Naive thymus-derived CD4-positive, alpha-beta T cell (primary cell): Measurements from ENCODE around the gene WWOX. TPM values are rescaled to one million over a fixed set of nuclear protein-coding genes. Genes with fewer than 3 reads are reported as not detected.

Source experiments
- ATAC-seq: fragments of 150-1000 bp; cut with Tn5 transposase; 2 replicates; pipeline ENCODE4 v1.10.0; 2021; ENCODE audit warnings: mild to moderate bottlenecking, moderate library complexity
- CTCF ChIA-PET: fragments of 350-600 bp; sonication (Branson Sonifier 250); formaldehyde crosslinking; loops from one replicate; lab custom pipeline; 2021; ENCODE audit warnings: antibody characterized with exemption; lab: Charles Lee
- POLR2A ChIA-PET: fragments of 350-600 bp; sonication (Branson Sonifier 250); formaldehyde crosslinking; loops from one replicate; lab custom pipeline; 2021; ENCODE audit warnings: antibody characterized with exemption, inconsistent platforms; lab: Charles Lee
- DNase-seq, 9 donors: peaks; one replicate each; pipeline versions ENCODE4 v3.0.0 to v3.0.0-alpha.2; 2020 to 2022; ENCODE audit warnings: mixed read lengths in 1 of 9
- H3K27ac ChIP-seq: one replicate; pipeline ENCODE4 v1.7.0; 2013; ENCODE audit warnings: mild to moderate bottlenecking, low read depth, low read length, moderate library complexity
- H3K27me3 ChIP-seq, 2 donors: one replicate each; pipeline ENCODE4 v1.7.0; 2013; ENCODE audit warnings: low read length in 2 of 2, mild to moderate bottlenecking in 2 of 2, moderate library complexity in 2 of 2; ENCODE audit not compliant: control insufficient read depth in 2 of 2, insufficient read depth in 2 of 2
- H3K36me3 ChIP-seq, 3 experiments: 1 replicate in 2 of 3; 2 replicates in 1 of 3; pipeline ENCODE4 v1.7.0; 2013; ENCODE audit warnings: low read length in 3 of 3, mild to moderate bottlenecking in 3 of 3, moderate library complexity in 1 of 3; ENCODE audit not compliant: insufficient read depth in 3 of 3, control insufficient read depth in 2 of 3
- H3K4me1 ChIP-seq, 2 donors: one replicate each; pipeline ENCODE4 v1.7.0; 2013; ENCODE audit warnings: low read length in 2 of 2, mild to moderate bottlenecking in 2 of 2, moderate library complexity in 1 of 2; ENCODE audit not compliant: control insufficient read depth in 2 of 2, insufficient read depth in 2 of 2
- H3K4me3 ChIP-seq: 2 replicates; pipeline ENCODE4 v1.7.0; 2013; ENCODE audit warnings: mild to moderate bottlenecking, low read length
- H3K9me3 ChIP-seq, 3 experiments: 1 replicate in 2 of 3; 2 replicates in 1 of 3; pipeline ENCODE4 v1.7.0; 2013; ENCODE audit warnings: low read length in 3 of 3; ENCODE audit not compliant: control insufficient read depth in 2 of 3
- H3K27ac Mint-ChIP-seq, 9 donors: one replicate each; pipeline ENCODE4 v1.8.0; 2020 to 2022; ENCODE audit warnings: mixed read lengths in 9 of 9, mild to moderate bottlenecking in 8 of 9, moderate library complexity in 5 of 9, inconsistent platforms in 2 of 9
- H3K27me3 Mint-ChIP-seq, 5 donors: one replicate each; pipeline ENCODE4 v1.8.0; 2021 to 2022; ENCODE audit warnings: mixed read lengths in 5 of 5, mild to moderate bottlenecking in 1 of 5
- H3K36me3 Mint-ChIP-seq, 5 donors: one replicate each; pipeline ENCODE4 v1.8.0; 2020 to 2022; ENCODE audit warnings: mixed read lengths in 5 of 5, mild to moderate bottlenecking in 3 of 5, inconsistent platforms in 1 of 5
- H3K4me1 Mint-ChIP-seq, 7 donors: one replicate each; pipeline ENCODE4 v1.8.0; 2020 to 2022; ENCODE audit warnings: mixed read lengths in 7 of 7, mild to moderate bottlenecking in 3 of 7, inconsistent platforms in 1 of 7
- H3K4me3 Mint-ChIP-seq, 10 donors: one replicate each; pipeline ENCODE4 v1.8.0; 2020 to 2022; ENCODE audit warnings: mild to moderate bottlenecking in 10 of 10, mixed read lengths in 10 of 10, moderate library complexity in 6 of 10, inconsistent platforms in 2 of 10
- H3K9me3 Mint-ChIP-seq, 11 donors: one replicate each; pipeline ENCODE4 v1.8.0; 2020 to 2022; ENCODE audit warnings: mixed read lengths in 11 of 11, mild to moderate bottlenecking in 4 of 11, inconsistent platforms in 1 of 11, moderate library complexity in 1 of 11
- intact Hi-C, 2 donors: fragments of 100-400 bp; cut with micrococcal nuclease; formaldehyde crosslinking; loops; one replicate each; pipeline ENCODE4 v1.15.1; 2023
- polyA plus RNA-seq, 2 donors: library from polyadenylated mRNA; unstranded; fragments of 300-500 nt; fragmentation: Illumina TruSeq; gene quantifications; one replicate each; pipeline ENCODE4 v1.2.3, GENCODE V29; 2021
- total RNA-seq, 6 experiments: library from RNA in 5 of 6; stranded (reverse) in 5 of 6; gene quantifications; 1 replicate in 5 of 6; 2 replicates in 1 of 6; pipeline ENCODE4 v1.2.3 and lab custom pipeline; 2021 to 2026

Gene WWOX
- total and polyA plus RNA-seq, 7 experiments from 2014 or later = 13.8 to 31.1 (median 20.8) TPM

GRCh38 chr16:78759596-78759995, 660.1 kb downstream of the WWOX start:
- DNase-seq (no peak), ATAC-seq (no peak)
- no peaks in the 10 kb centered on the region for H3K4me1 Mint-ChIP-seq
- H3K4me3 ChIP-seq = no peak overlapping the region
- ChIA-PET CTCF (no interaction called here), POLR2A (no interaction called here)
- H3K9me3 Mint-ChIP-seq = peaks cover 0 to 15% (median 5%) of the 10 kb centered on the region in 11 donors
- H3K4me1 ChIP-seq = no peaks in the 10 kb centered on the region
- H3K4me3 Mint-ChIP-seq = no peak overlapping the region
- H3K27me3 ChIP-seq = no peaks in the 10 kb centered on the region
- H3K36me3 Mint-ChIP-seq = peaks cover 0 to 14% (median 3%) of the 10 kb centered on the region in 5 donors
- H3K27me3 Mint-ChIP-seq = peaks cover 0 to under 1% (median 0%) of the 10 kb centered on the region in 5 donors
- no peak overlapping the region for H3K27ac ChIP-seq
- no peaks in the 10 kb centered on the region for H3K9me3 ChIP-seq
- no peaks in the 10 kb centered on the region for H3K36me3 ChIP-seq
- no peak overlapping the region for H3K27ac Mint-ChIP-seq
- intact Hi-C loops = no loop called here

- intact Hi-C loops = no loop called here
- H3K4me1 Mint-ChIP-seq = peaks cover 0 to 4% (median 0%) of the 10 kb centered on the region in 7 donors
Observed at GRCh38 chr16:78760611-78761010, 661.2 kb downstream of the WWOX start.

GRCh38 chr16:78761427-78761826, 662.0 kb downstream of the WWOX start:
- Histone ChIP-seq H3K27ac (no peak overlapping the region), H3K4me1 (no peaks in the 10 kb centered on the region), H3K9me3 (no peaks in the 10 kb centered on the region), H3K4me3 (no peak overlapping the region), H3K36me3 (no peaks in the 10 kb centered on the region), H3K27me3 (no peaks in the 10 kb centered on the region)
- intact Hi-C loops = no loop called here
- peaks cover 0 to 6% (median 0%) of the 10 kb centered on the region in 5 donors for H3K27me3 Mint-ChIP-seq
- no peak overlapping the region for H3K27ac Mint-ChIP-seq
- ChIA-PET CTCF (no interaction called here), POLR2A (interaction anchor here (0.5 kb wide), 1 partner anchor 99 kb away, joined by 3 read pairs; no protein-coding TSS in a partner anchor)
- H3K9me3 Mint-ChIP-seq = peaks cover 0 to 3% (median 2%) of the 10 kb centered on the region in 11 donors
- H3K36me3 Mint-ChIP-seq = peaks cover 0 to 3% (median 2%) of the 10 kb centered on the region in 5 donors
- H3K4me1 Mint-ChIP-seq = peaks cover 0 to 5% (median 0%) of the 10 kb centered on the region in 7 donors
- ATAC-seq = peak; percentile 31
- DNase-seq = no peak
- no peak overlapping the region for H3K4me3 Mint-ChIP-seq

More at GRCh38 chr16:78760611-78761010, 661.2 kb downstream of the WWOX start:
- POLR2A ChIA-PET = no interaction called here
- Histone ChIP-seq H3K9me3 (no peaks in the 10 kb centered on the region), H3K4me1 (no peaks in the 10 kb centered on the region), H3K36me3 (no peaks in the 10 kb centered on the region), H3K4me3 (no peak overlapping the region), H3K27ac (no peak overlapping the region), H3K27me3 (no peaks in the 10 kb centered on the region)
- ATAC-seq = no peak
- Mint-ChIP-seq H3K9me3 (peaks cover 0 to 10% (median 3%) of the 10 kb centered on the region in 11 donors), H3K4me3 (no peak overlapping the region), H3K27ac (no peak overlapping the region), H3K27me3 (peaks cover 0 to 6% (median 0%) of the 10 kb centered on the region in 5 donors), H3K36me3 (peaks cover 0 to 10% (median 3%) of the 10 kb centered on the region in 5 donors)
- DNase-seq = no peak
- CTCF ChIA-PET = interaction anchor here (0.6 kb wide), 1 partner anchor 9 kb away, joined by 3 read pairs; no protein-coding TSS in a partner anchor

- H3K27me3 Mint-ChIP-seq = peaks cover 0 to 6% (median 0%) of the 10 kb centered on the region in 5 donors
- Histone ChIP-seq H3K4me1 (no peaks in the 10 kb centered on the region), H3K9me3 (no peaks in the 10 kb centered on the region), H3K27ac (no peak overlapping the region), H3K27me3 (no peaks in the 10 kb centered on the region), H3K36me3 (no peaks in the 10 kb centered on the region), H3K4me3 (no peak overlapping the region)
- peaks cover 0 to 5% (median 0%) of the 10 kb centered on the region in 7 donors for H3K4me1 Mint-ChIP-seq
- ATAC-seq (no peak), DNase-seq (no peak)
- intact Hi-C loops = no loop called here
- H3K4me3 Mint-ChIP-seq = no peak overlapping the region
- CTCF ChIA-PET = no interaction called here
- POLR2A ChIA-PET = no interaction called here
- peaks cover 0 to 2% (median 0%) of the 10 kb centered on the region in 11 donors for H3K9me3 Mint-ChIP-seq
- H3K36me3 Mint-ChIP-seq = peaks cover 0 to 2% (median 0%) of the 10 kb centered on the region in 5 donors
- no peak overlapping the region for H3K27ac Mint-ChIP-seq
Observed at GRCh38 chr16:78762222-78762621, 662.8 kb downstream of the WWOX start.

GRCh38 chr16:78763821-78764440, 664.5 kb downstream of the WWOX start:
- peaks cover 0 to 6% (median 0%) of the 10 kb centered on the region in 7 donors for H3K4me1 Mint-ChIP-seq
- peaks cover 0 to 2% (median 0%) of the 10 kb centered on the region in 11 donors for H3K9me3 Mint-ChIP-seq
- ATAC-seq (no peak), DNase-seq (no peak)
- CTCF ChIA-PET = no interaction called here
- Histone ChIP-seq H3K27ac (no peak overlapping the region), H3K36me3 (no peaks in the 10 kb centered on the region), H3K4me3 (no peak overlapping the region), H3K27me3 (no peaks in the 10 kb centered on the region), H3K4me1 (peaks cover 0 to 6% of the 10 kb centered on the region in 2 donors), H3K9me3 (no peaks in the 10 kb centered on the region)
- POLR2A ChIA-PET = no interaction called here
- peaks cover 0 to 6% (median 0%) of the 10 kb centered on the region in 5 donors for H3K27me3 Mint-ChIP-seq
- H3K4me3 Mint-ChIP-seq = no peak overlapping the region
- intact Hi-C loops = no loop called here
- no peaks in the 10 kb centered on the region for H3K36me3 Mint-ChIP-seq
- peak overlapping the region in 1 of 9 donors; percentile 43 for H3K27ac Mint-ChIP-seq

- no peaks in the 10 kb centered on the region for H3K9me3 ChIP-seq
- peaks cover 0 to 8% (median 0%) of the 10 kb centered on the region in 7 donors for H3K4me1 Mint-ChIP-seq
- no peak overlapping the region for H3K4me3 Mint-ChIP-seq
- peaks cover 0 to 6% (median 0%) of the 10 kb centered on the region in 5 donors for H3K27me3 Mint-ChIP-seq
- H3K4me3 ChIP-seq = no peak overlapping the region
- H3K9me3 Mint-ChIP-seq = peaks cover 0 to 4% (median 0%) of the 10 kb centered on the region in 11 donors
- no peaks in the 10 kb centered on the region for H3K27me3 ChIP-seq
- no peak for DNase-seq
- H3K27ac Mint-ChIP-seq = no peak overlapping the region
- no peaks in the 10 kb centered on the region for H3K36me3 ChIP-seq
- H3K36me3 Mint-ChIP-seq = no peaks in the 10 kb centered on the region
- peaks cover 0 to 10% of the 10 kb centered on the region in 2 donors for H3K4me1 ChIP-seq
- H3K27ac ChIP-seq = no peak overlapping the region
- ChIA-PET POLR2A (no interaction called here), CTCF (no interaction called here)
- intact Hi-C loops = no loop called here
- no peak for ATAC-seq
Observed at GRCh38 chr16:78764478-78764877, 665.0 kb downstream of the WWOX start.
